Mesendoderm (in vitro differentiated cells): ENCODE measurements around the gene BCAS4.

Experiments used
- DNase-seq: peaks from one replicate; pipeline ENCODE4 v3.0.0; 2013
- H2AK5ac ChIP-seq: 2 replicates; pipeline ENCODE4 v1.6.1; 2013; ENCODE audit warnings: low read length, inconsistent platforms
- H2BK120ac ChIP-seq: 2 replicates; pipeline ENCODE4 v1.6.1; 2013; ENCODE audit warnings: low read depth, mild to moderate bottlenecking, low read length, moderate library complexity, mixed read lengths
- H2BK15ac ChIP-seq: replicated peaks from 2 replicates; pipeline ENCODE4 v1.6.1; 2013; ENCODE audit warnings: low read depth, mild to moderate bottlenecking, moderate library complexity
- H2BK5ac ChIP-seq: 2 replicates; pipeline ENCODE4 v1.6.1; 2013; ENCODE audit warnings: low read length, inconsistent platforms
- H3K18ac ChIP-seq: 2 replicates; pipeline ENCODE4 v1.6.1; 2013; ENCODE audit warnings: mild to moderate bottlenecking, low read length, mixed read lengths
- H3K23ac ChIP-seq: one replicate; pipeline ENCODE4 v1.6.1; 2013; ENCODE audit warnings: low read length
- H3K27ac ChIP-seq: 2 replicates; pipeline ENCODE4 v1.5.1; 2013; ENCODE audit warnings: low read depth, mild to moderate bottlenecking, inconsistent platforms, low read length, moderate library complexity
- H3K27me3 ChIP-seq: 2 replicates; pipeline ENCODE4 v1.6.1; 2013; ENCODE audit warnings: low read length, control low read depth, mild to moderate bottlenecking, inconsistent platforms; ENCODE audit not compliant: insufficient read depth, poor library complexity
- H3K36me3 ChIP-seq: 2 replicates; pipeline ENCODE4 v1.6.1; 2013; ENCODE audit warnings: low read length, inconsistent platforms; ENCODE audit not compliant: control insufficient read depth, insufficient read depth
- H3K4ac ChIP-seq: one replicate; pipeline ENCODE4 v1.6.1; 2013; ENCODE audit warnings: low read depth, mild to moderate bottlenecking, low read length, moderate library complexity
- H3K4me1 ChIP-seq: 2 replicates; pipeline ENCODE4 v1.6.1; 2013; ENCODE audit warnings: low read depth, low read length, inconsistent platforms; ENCODE audit not compliant: control insufficient read depth
- H3K4me2 ChIP-seq: 2 replicates; pipeline ENCODE4 v1.6.1; 2013; ENCODE audit warnings: low read length
- H3K4me3 ChIP-seq: 2 replicates; pipeline ENCODE4 v1.5.1; 2013; ENCODE audit warnings: mild to moderate bottlenecking, low read length
- H3K56ac ChIP-seq: one replicate; pipeline ENCODE4 v1.6.1; 2013; ENCODE audit warnings: low read length
- H3K79me1 ChIP-seq: 2 replicates; pipeline ENCODE4 v1.6.1; 2013; ENCODE audit warnings: low read length, inconsistent platforms
- H3K79me2 ChIP-seq: 2 replicates; pipeline ENCODE4 v1.6.1; 2013; ENCODE audit warnings: mild to moderate bottlenecking, low read length; ENCODE audit not compliant: control insufficient read depth, insufficient read depth
- H3K9ac ChIP-seq: 2 replicates; pipeline ENCODE4 v1.6.1; 2013; ENCODE audit warnings: low read length, inconsistent platforms
- H4K5ac ChIP-seq: one replicate; pipeline ENCODE4 v1.6.1; 2013; ENCODE audit warnings: low read length
- H4K8ac ChIP-seq: one replicate; pipeline ENCODE4 v1.6.1; 2013; ENCODE audit warnings: low read depth, mild to moderate bottlenecking, control low read depth, low read length, moderate library complexity
- WGBS: extraction: QIAGEN DNeasy Blood & Tissue Kit; methylation state at CpG from one replicate; pipeline ENCODE4 v1.1.7; 2013; ENCODE audit warnings: low lambda C conversion rate, missing lambda C conversion rate; ENCODE audit not compliant: insufficient coverage; ENCODE audit errors: extremely low coverage; 5-methylcytosine and 5-hydroxymethylcytosine counted together

Gene BCAS4

GRCh38 chr20:50872560-50873425, 77.9 kb downstream of the BCAS4 start:
- H3K27me3 ChIP-seq, result no peaks in the 10 kb centered on the region
- no peak for DNase-seq
- no CpG with 5 or more reads among the region's 16 CpGs for WGBS

GRCh38 chr20:50873585-50873984, 78.7 kb downstream of the BCAS4 start:
- DNase-seq, result no peak
- H2BK5ac ChIP-seq, result no peak overlapping the region
- no peak overlapping the region for H3K23ac ChIP-seq
- WGBS, result no CpG with 5 or more reads among the region's 10 CpGs
- no peak overlapping the region for H3K4me2 ChIP-seq
- H3K4ac ChIP-seq, result no peak overlapping the region
- no peak overlapping the region for H3K56ac ChIP-seq
- H3K4me3 ChIP-seq, result no peak overlapping the region
- no peaks in the 10 kb centered on the region for H3K79me1 ChIP-seq
- H4K8ac ChIP-seq, result no peak overlapping the region
- no peaks in the 10 kb centered on the region for H3K36me3 ChIP-seq
- no peak overlapping the region for H3K27ac ChIP-seq
- H3K18ac ChIP-seq, result no peak overlapping the region
- H2AK5ac ChIP-seq, result no peak overlapping the region
- H4K5ac ChIP-seq, result no peak overlapping the region
- H3K27me3 ChIP-seq, result no peaks in the 10 kb centered on the region
- no peak overlapping the region for H3K9ac ChIP-seq
- no peak overlapping the region for H2BK15ac ChIP-seq
- H3K4me1 ChIP-seq, result peaks cover 11% of the 10 kb centered on the region
- no peak overlapping the region for H2BK120ac ChIP-seq
- no peaks in the 10 kb centered on the region for H3K79me2 ChIP-seq

More at GRCh38 chr20:50872560-50873425, 77.9 kb downstream of the BCAS4 start:
- H3K23ac ChIP-seq, result no peak overlapping the region
- no peak overlapping the region for H2BK15ac ChIP-seq
- no peaks in the 10 kb centered on the region for H3K79me2 ChIP-seq
- H3K4ac ChIP-seq, result no peak overlapping the region
- H3K4me3 ChIP-seq, result no peak overlapping the region
- no peak overlapping the region for H2BK120ac ChIP-seq
- no peaks in the 10 kb centered on the region for H3K79me1 ChIP-seq
- no peak overlapping the region for H3K9ac ChIP-seq
- H4K5ac ChIP-seq, result no peak overlapping the region
- H3K4me1 ChIP-seq, result peaks cover 11% of the 10 kb centered on the region
- no peaks in the 10 kb centered on the region for H3K36me3 ChIP-seq
- H2BK5ac ChIP-seq, result no peak overlapping the region
- H4K8ac ChIP-seq, result no peak overlapping the region
- H3K27ac ChIP-seq, result no peak overlapping the region
- no peak overlapping the region for H3K4me2 ChIP-seq
- no peak overlapping the region for H3K18ac ChIP-seq
- no peak overlapping the region for H2AK5ac ChIP-seq
- H3K56ac ChIP-seq, result no peak overlapping the region

- no peak overlapping the region for H3K18ac ChIP-seq
- no peaks in the 10 kb centered on the region for H3K79me2 ChIP-seq
- no peak overlapping the region for H2BK15ac ChIP-seq
- no peak overlapping the region for H4K5ac ChIP-seq
- no peak overlapping the region for H2BK120ac ChIP-seq
- no peaks in the 10 kb centered on the region for H3K79me1 ChIP-seq
- H3K27ac ChIP-seq, result no peak overlapping the region
- peaks cover 11% of the 10 kb centered on the region for H3K4me1 ChIP-seq
- no peak overlapping the region for H2BK5ac ChIP-seq
- no peak overlapping the region for H4K8ac ChIP-seq
- no peak overlapping the region for H3K56ac ChIP-seq
- no peak overlapping the region for H3K9ac ChIP-seq
- no peak overlapping the region for H3K23ac ChIP-seq
- DNase-seq, result no peak
- H3K36me3 ChIP-seq, result no peaks in the 10 kb centered on the region
- WGBS, result no CpG with 5 or more reads among the region's 10 CpGs
- H3K27me3 ChIP-seq, result no peaks in the 10 kb centered on the region
- H3K4me2 ChIP-seq, result no peak overlapping the region
- no peak overlapping the region for H3K4me3 ChIP-seq
- no peak overlapping the region for H3K4ac ChIP-seq
- no peak overlapping the region for H2AK5ac ChIP-seq
Observed at GRCh38 chr20:50874111-50874757, 79.4 kb downstream of the BCAS4 start.

- H3K27me3 ChIP-seq, result no peaks in the 10 kb centered on the region
- no peak overlapping the region for H3K9ac ChIP-seq
- no peak overlapping the region for H2BK120ac ChIP-seq
Observed at GRCh38 chr20:50874758-50875665, 80.2 kb downstream of the BCAS4 start.

GRCh38 chr20:50876063-50876685, 81.3 kb downstream of the BCAS4 start:
- no peak overlapping the region for H3K4me2 ChIP-seq
- no peak overlapping the region for H2BK5ac ChIP-seq
- no peak overlapping the region for H2BK15ac ChIP-seq
- no peak overlapping the region for H4K5ac ChIP-seq
- no peak overlapping the region for H2AK5ac ChIP-seq
- no peaks in the 10 kb centered on the region for H3K36me3 ChIP-seq
- no peak overlapping the region for H2BK120ac ChIP-seq
- H3K18ac ChIP-seq, result no peak overlapping the region
- H3K56ac ChIP-seq, result no peak overlapping the region
- H4K8ac ChIP-seq, result no peak overlapping the region
- no peak overlapping the region for H3K23ac ChIP-seq
- no peaks in the 10 kb centered on the region for H3K27me3 ChIP-seq
- H3K9ac ChIP-seq, result no peak overlapping the region
- no peak overlapping the region for H3K27ac ChIP-seq
- H3K4ac ChIP-seq, result no peak overlapping the region
- H3K79me2 ChIP-seq, result no peaks in the 10 kb centered on the region
- DNase-seq, result no peak
- H3K4me3 ChIP-seq, result no peak overlapping the region
- no CpG with 5 or more reads among the region's 19 CpGs for WGBS
- H3K79me1 ChIP-seq, result no peaks in the 10 kb centered on the region
- peaks cover 4% of the 10 kb centered on the region for H3K4me1 ChIP-seq

More at GRCh38 chr20:50874758-50875665, 80.2 kb downstream of the BCAS4 start:
- no peak overlapping the region for H2AK5ac ChIP-seq
- no peak overlapping the region for H3K27ac ChIP-seq
- H3K56ac ChIP-seq, result no peak overlapping the region
- no peak for DNase-seq
- H2BK5ac ChIP-seq, result no peak overlapping the region
- no peaks in the 10 kb centered on the region for H3K36me3 ChIP-seq
- no peak overlapping the region for H2BK15ac ChIP-seq
- H3K4me3 ChIP-seq, result no peak overlapping the region
- no peak overlapping the region for H4K8ac ChIP-seq
- H3K4me1 ChIP-seq, result peaks cover 11% of the 10 kb centered on the region
- no peak overlapping the region for H4K5ac ChIP-seq
- H3K23ac ChIP-seq, result no peak overlapping the region
- no peak overlapping the region for H3K18ac ChIP-seq
- no peak overlapping the region for H3K4ac ChIP-seq
- no peaks in the 10 kb centered on the region for H3K79me2 ChIP-seq
- H3K4me2 ChIP-seq, result no peak overlapping the region
- H3K79me1 ChIP-seq, result no peaks in the 10 kb centered on the region
- no CpG with 5 or more reads among the region's 28 CpGs for WGBS
